ENCODE results near the gene CDYL.

CDYL gene

GRCh38 chr6:4940416-4940815 is 164.2 kb downstream of the CDYL start:
- no peak for DNase-seq

DNA sequence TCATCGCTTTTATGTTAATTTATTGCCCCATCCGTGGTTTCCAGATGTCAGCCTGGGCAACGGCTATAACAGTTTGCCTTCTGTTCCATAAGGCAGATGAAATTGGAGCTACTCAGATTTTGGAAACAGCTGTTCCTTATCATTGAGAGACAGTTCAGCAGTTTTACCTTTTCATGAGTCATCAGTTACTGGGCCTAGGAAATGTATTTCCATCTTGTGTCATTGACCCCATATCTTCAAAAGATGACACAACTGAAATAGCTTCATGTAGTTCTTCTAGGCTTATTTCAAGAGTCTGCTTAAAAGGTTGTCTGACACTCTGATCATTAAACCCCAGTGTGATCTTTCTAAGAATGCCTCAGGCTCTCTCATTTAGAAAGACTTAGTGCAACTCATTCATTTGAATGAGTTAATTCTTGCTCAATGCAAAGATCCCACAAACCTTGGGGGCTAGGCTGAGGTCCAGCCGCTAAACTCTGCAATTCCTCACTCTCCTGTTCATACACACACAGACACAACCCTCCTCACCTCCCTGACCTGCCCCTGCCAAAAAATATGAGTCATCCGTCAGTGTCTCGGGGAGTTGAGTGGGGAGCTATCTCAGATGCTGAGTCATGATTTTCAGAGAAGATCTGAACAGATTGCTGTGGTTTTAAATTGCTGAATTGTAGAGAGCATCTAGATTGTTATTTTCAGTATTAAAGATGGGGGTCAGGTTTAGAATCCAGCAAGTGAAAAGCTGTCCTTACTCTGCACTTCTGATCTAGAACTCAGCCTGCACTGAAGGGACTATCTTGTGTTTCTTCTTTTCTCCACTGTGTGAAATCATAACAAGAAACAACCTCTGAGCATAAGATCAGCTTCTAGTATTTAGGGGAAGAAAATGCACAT is 165.8 kb downstream of the CDYL start:
- DNase-seq, result peak; percentile 13 to 22

DNA sequence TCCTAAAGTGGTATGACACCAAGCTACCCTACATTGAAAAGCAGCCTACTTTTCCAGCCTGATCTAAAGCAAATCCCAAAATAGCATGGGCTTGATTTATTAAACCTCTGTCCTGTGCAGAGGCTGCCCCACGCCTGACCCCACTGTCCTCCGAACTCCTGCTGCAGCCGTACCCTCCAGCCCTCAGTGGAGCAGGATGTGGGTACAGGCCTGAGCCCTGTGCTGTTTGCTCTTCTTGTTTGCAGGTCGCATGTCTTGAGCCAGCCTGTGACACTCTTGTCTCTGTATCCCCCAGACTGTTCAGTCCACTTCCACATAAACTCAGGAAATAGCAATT is 166.4 kb downstream of the CDYL start:
- DNase-seq, result no peak

DNA sequence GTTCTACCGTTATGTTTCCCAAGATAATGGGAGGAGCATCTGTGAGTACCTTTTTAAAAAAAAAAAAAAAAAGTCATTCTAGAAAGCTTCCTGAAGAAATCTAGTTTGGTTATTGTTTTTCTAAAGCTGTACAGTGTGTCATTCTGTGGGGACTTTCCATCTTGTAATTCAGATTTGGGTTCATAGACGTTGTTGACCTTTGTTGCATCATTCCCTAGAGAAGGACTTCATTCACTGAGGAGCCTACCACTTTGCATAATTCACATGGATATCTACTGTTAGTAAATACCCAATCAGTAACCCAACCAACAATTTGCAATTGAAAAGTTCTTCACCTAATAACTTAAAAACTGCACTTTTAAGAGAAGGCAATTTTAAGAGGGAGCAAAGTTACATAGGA is 167.5 kb downstream of the CDYL start:
- DNase-seq, result no peak

DNA sequence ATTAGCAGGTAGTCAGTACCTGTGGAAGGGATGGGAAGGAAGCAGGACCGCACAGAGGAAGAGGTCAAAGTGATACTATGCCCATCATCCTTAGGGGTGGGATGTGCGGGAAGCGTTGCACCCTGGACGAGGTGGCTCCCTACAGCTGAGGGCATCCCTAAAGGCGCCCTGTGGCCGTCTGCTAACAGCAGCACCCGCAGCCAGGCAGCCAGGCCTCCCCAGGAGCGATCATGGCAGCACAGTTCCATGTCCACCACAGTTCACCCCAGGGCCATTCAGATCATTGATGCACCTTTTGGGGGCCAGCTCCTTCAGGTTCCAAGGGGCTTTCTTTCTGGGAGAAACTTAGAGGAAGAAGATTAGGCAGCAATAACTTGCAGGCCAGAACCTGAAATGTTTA is 168.1 kb downstream of the CDYL start:
- no peak for DNase-seq

- DNase-seq, result no peak
Measured at GRCh38 chr6:4946521-4946920, 170.3 kb downstream of the CDYL start.

DNA sequence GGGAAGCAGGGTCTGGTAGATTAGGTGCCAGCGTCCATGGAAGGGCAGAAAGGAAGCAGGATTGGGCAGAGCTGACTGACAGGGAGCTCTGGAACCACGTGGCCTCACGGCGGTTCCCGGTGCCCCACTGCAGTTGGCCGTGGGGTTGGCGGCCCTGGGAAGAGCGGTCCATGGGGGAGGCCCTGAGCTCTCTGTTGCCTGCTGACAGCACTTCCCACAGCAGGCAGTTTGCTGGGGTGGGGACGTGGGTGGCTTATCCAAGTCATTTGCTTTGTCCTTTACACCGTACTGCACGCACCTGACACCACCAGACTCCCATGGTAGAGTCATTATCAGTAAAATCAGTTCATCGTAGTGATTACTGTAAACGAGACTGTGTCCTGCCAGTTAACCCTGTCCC is 171.5 kb downstream of the CDYL start:
- no peak for DNase-seq

DNA sequence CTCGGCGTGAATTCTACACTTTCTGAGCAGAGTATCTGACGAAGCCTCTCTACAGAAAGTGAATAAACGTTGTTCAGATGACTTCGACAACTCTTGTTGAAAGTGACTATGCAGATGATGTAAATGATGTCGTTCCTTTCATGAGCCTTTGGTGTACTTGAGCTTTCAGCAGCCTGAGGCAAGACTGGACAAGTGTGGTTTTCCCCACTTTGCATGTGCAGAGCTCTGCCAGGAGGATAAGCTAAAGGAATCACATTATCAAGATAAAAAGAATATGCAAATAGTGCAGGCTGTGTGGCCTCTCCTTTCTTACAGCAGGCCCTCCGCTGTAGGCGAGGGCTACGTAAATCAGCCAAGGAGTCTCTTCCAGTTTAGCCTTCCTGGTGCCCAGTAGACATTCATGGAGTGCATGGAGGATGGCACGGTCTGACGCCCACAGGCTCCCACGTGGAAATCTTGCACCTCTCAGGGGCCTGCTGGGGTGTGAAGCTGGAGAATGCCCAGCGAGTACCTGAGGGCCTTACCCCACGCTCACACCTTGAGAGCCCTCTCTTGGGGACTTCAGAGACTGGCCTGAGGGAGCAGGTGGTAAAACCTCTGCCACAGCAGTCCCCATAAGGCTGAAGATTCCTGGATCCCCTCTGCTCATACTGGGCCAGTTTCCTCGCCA is 172.7 kb downstream of the CDYL start:
- DNase-seq, result no peak

DNA sequence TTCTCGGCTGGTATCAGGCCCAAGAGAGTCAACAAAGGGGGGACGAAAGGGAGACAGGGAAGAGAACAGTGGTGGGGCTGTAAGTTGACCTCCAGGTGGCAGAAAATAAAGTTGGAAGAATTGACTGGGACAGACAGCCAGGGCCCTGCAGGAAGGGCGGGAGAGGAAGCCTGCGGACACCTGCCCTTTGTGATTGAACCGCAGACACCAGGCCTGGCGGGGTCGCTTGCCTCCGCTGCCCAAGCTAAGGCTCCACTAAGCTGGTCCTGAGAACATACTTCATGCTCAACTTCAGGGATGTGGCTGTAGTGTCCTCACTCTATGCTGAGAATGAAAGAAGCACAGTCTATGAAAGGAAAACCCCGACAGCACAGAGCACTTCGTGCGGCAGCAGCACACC is 173.9 kb downstream of the CDYL start:
- DNase-seq, result no peak

- no peak for DNase-seq
Measured at GRCh38 chr6:4950836-4951533, 174.8 kb downstream of the CDYL start.

DNA sequence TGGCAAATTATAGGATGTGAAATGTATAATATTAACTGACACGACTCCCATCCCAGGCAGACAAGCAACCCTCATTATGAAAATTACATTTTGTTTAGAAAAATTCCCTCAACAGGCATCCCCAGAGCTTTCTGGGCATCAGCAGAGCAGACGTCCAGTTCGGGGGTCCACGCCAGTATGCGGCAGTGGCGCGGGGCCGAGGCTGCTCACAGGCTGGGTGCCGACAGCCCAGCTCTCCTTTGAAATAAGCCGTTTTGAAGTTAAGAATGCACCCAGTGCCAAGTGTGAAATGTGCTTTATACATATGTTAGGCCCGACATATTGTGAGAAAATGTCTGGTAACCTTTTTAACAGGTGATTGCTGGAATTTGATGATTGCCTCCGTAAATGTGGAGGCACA is 177.2 kb downstream of the CDYL start:
- no peak for DNase-seq

DNA sequence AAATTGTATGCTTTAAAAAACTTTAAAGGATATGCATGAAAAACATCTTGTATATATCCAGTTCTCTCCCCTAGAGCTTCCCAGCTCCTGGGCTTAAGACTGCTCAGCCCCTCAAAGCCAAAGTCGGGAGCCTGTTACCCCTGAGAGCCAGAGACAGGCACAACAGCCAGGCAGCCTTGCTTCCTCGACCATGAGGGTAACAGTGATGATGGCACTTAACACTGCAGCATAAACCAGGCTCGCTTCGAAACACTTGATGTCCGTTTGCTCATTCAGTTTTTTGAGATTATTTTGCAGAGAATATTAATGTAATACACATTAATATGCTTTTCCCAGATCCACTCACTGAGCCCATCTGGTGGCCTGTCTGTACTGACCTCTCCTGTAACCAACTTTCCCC is 180.4 kb downstream of the CDYL start:
- no peak for DNase-seq

GRCh38 chr6:4957521-4958231 is 181.5 kb downstream of the CDYL start:
- no peak for DNase-seq

- no peak for DNase-seq
Measured at GRCh38 chr6:4958624-4959023, 182.4 kb downstream of the CDYL start.

DNA sequence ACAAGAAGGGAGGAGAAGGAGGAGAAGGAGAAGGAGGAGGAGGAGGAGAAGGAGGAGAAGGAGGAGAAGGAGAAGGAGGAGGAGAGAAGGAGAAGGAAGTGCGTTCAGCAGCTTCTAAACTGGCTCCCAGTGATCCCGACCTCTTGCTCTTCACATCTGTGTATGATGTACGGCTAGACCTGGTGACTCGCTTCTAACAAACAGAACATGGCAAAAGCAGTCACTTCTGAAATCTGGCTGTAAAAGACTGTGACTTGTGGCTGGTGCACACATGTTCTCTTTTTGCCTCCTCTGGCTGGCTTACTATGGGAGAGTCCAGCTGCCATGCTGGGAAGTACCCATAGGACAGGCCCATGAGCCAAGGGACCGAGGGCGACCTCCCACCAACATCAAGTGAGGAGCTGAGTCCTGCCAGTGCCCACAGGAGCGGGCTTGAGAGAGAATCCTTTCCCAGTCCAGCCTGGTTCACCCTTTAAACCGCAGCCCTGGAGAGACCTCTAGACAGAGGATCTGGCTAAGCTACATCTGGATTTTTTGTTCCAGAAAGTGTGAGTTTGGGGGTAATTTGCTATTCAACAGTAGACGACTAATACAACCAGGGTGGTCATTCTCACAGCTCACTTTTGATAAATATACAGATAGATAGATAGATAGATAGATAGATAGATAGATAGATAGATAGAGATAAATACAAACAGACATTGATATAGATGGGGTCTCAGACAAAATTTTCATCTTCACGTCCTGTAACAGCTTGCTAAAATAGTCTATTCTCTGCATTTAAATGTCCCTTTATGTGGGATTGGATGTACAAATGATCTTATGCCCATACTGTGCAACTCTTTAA is 185.3 kb downstream of the CDYL start:
- DNase-seq, result no peak

GRCh38 chr6:4962905-4963304 is 186.7 kb downstream of the CDYL start:
- no peak for DNase-seq

- no peak for DNase-seq
Measured at GRCh38 chr6:4964675-4965561, 188.7 kb downstream of the CDYL start.

- no peak for DNase-seq
Measured at GRCh38 chr6:4965562-4966389, 189.6 kb downstream of the CDYL start.

GRCh38 chr6:4967301-4968030 is 191.3 kb downstream of the CDYL start:
- no peak for DNase-seq
